GM06990 (cell line): ENCODE results near the gene FTO.

ENCODE experiments used
- DNase-seq: peaks from one replicate; pipeline ENCODE4 v3.0.0-alpha.2; 2011; ENCODE audit not compliant: insufficient read length; ENCODE audit errors: extremely low read depth
- H3K27me3 ChIP-seq: replicated peaks from 2 replicates; pipeline ENCODE4 v1.6.0; 2011; ENCODE audit warnings: low read length; ENCODE audit not compliant: control insufficient read depth, insufficient read depth
- H3K36me3 ChIP-seq: 2 replicates; pipeline ENCODE4 v1.5.1; 2011; ENCODE audit warnings: low read length; ENCODE audit not compliant: control insufficient read depth, insufficient read depth
- H3K4me3 ChIP-seq: replicated peaks from 2 replicates; pipeline ENCODE4 v1.5.1; 2011; ENCODE audit warnings: low read depth, mild to moderate bottlenecking, control low read depth, low read length
- TF ChIP-seq, protein P1 (sequence below): IDR thresholded peaks from 2 replicates; pipeline ENCODE4 v1.5.1; 2011; ENCODE audit warnings: low read length, control low read depth, mild to moderate bottlenecking, inconsistent platforms; ENCODE audit not compliant: insufficient read depth, poor library complexity, severe bottlenecking

FTO gene

DNA sequence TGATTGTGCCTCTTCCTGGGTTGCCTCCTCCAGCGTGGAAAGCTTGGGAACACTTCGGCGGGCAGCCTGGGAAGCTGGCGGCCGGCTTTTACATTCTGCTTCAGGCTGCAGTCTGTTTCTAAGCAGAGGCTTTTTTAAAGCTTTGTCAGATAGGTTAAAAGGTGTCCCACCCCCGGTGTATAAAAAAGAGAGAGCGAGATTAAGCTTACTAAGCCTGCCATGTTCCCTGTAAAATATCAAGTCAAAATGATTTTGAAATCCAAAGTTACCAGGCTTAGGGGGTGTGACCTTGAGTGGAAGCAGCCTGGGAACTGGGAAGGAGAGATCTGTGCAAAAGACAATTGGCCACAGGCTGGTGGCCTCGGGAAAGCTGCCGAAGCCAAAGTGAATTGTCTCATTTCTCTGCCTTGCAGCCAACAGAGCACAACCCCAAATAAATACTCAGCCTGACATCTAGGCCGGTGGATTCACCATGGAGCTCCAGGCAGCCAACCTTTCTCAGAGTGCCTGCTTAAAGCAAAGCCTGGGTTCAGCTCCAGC is 254.5 kb downstream of the FTO start:
- DNase-seq: no peak
- Histone ChIP-seq H3K36me3 (no peaks in the 10 kb centered on the region), H3K4me3 (no peak overlapping the region), H3K27me3 (no peaks in the 10 kb centered on the region)
- TF ChIP-seq, protein P1, sequence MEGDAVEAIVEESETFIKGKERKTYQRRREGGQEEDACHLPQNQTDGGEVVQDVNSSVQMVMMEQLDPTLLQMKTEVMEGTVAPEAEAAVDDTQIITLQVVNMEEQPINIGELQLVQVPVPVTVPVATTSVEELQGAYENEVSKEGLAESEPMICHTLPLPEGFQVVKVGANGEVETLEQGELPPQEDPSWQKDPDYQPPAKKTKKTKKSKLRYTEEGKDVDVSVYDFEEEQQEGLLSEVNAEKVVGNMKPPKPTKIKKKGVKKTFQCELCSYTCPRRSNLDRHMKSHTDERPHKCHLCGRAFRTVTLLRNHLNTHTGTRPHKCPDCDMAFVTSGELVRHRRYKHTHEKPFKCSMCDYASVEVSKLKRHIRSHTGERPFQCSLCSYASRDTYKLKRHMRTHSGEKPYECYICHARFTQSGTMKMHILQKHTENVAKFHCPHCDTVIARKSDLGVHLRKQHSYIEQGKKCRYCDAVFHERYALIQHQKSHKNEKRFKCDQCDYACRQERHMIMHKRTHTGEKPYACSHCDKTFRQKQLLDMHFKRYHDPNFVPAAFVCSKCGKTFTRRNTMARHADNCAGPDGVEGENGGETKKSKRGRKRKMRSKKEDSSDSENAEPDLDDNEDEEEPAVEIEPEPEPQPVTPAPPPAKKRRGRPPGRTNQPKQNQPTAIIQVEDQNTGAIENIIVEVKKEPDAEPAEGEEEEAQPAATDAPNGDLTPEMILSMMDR: no peak

- Histone ChIP-seq H3K27me3 (no peaks in the 10 kb centered on the region), H3K4me3 (no peak overlapping the region), H3K36me3 (no peaks in the 10 kb centered on the region)
- TF ChIP-seq, protein P1: no peak
- DNase-seq: no peak
These were observed 256.3 kb downstream of the FTO start for GRCh38 chr16:53960050-53960812.

DNA sequence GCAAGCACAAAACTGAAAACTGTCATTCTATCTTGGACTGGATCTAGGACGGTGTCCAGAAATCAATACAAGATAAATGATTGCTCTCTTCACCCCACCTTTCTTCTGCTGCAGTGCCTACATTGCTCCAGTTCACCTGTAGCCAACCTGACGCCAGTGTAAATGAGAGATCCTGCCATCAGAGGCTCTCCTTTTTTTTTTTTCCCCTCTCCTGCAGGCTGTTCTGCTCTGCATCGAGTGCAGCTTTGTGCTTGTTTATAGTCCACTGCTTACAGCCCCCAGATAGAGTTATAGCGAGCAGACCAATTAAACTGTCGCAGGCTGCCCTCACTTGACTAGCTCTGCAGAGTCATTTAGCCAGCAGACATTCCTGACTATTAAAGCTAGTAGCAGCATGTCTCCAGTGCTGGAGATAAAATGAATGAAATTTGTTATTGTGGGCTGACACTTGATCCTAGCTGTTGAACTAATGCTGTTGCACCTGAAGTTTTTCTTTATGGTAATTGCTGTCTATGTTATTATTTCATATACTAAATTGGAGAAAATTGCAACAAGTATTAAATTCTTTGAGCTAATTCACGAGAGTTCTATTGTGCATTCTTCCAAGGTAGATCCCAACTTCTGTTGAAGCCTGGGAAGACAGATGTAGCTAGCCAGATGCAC is 257.1 kb downstream of the FTO start:
- H3K4me3 ChIP-seq: no peak overlapping the region
- TF ChIP-seq, protein P1: no peak
- H3K27me3 ChIP-seq: no peaks in the 10 kb centered on the region
- no peak for DNase-seq
- H3K36me3 ChIP-seq: no peaks in the 10 kb centered on the region

DNA sequence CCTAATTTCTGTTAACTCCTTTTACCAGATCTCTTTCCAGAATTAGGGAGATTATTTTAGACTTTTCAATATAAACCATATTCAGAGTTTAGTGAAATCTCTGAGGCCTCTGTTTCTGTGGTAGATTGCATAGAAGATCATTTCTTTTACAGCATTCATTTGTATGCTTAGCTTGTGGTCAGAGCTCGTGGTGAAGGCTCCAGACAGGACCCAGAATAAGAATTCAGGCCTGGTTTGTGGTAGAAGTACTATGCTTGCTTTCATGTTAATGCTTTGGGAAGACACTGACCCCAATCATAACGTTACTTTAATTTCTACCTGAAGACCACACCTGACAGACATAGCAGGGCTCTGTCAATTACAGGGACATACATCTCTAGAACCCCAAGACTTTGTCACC is 258.1 kb downstream of the FTO start:
- TF ChIP-seq, protein P1: no peak
- Histone ChIP-seq H3K4me3 (no peak overlapping the region), H3K27me3 (no peaks in the 10 kb centered on the region), H3K36me3 (no peaks in the 10 kb centered on the region)
- no peak for DNase-seq

- no peaks in the 10 kb centered on the region for H3K27me3 ChIP-seq
- TF ChIP-seq, protein P1: no peak
These were observed 260.3 kb downstream of the FTO start for GRCh38 chr16:53964145-53964790.

More at GRCh38 chr16:53964145-53964790, 260.3 kb downstream of the FTO start:
- DNase-seq: no peak
- no peaks in the 10 kb centered on the region for H3K36me3 ChIP-seq
- no peak overlapping the region for H3K4me3 ChIP-seq
